Renal pelvis (tissue), 4 donors: ENCODE data around the gene TPK1. TPM values are rescaled to one million over a fixed set of nuclear protein-coding genes. Genes with fewer than 3 reads are reported as not detected.
"Not testable (repeated sequence)": the region's sequence is repeated elsewhere in the genome, so short reads cannot be mapped to it uniquely, and the experiment has no call there.

ENCODE experiments used
- DNase-seq: peaks from one replicate; pipeline ENCODE4 v3.0.0-alpha.2; 2013
- polyA plus RNA-seq, 3 donors: library from polyadenylated mRNA; unstranded; fragments of 120-200 nt; gene quantifications; one replicate each; pipeline ENCODE4 v1.2.1, GENCODE V29; 2013; ENCODE audit not compliant: insufficient read length in 3 of 3

The TPK1 gene
- polyA plus RNA-seq, 3 donors, result 7.0 to 8.4 (median 7.6) TPM

- no peak for DNase-seq
Measured at GRCh38 chr7:144477348-144477747, 358.5 kb downstream of the TPK1 start.

- no peak for DNase-seq
Measured at GRCh38 chr7:144474800-144475615, 360.8 kb downstream of the TPK1 start.

GRCh38 chr7:144474363-144474762 is 361.5 kb downstream of the TPK1 start:
- no peak for DNase-seq

GRCh38 chr7:144473908-144474307 is 361.9 kb downstream of the TPK1 start:
- no peak for DNase-seq

- DNase-seq, result no peak
Measured at GRCh38 chr7:144470078-144470477, 365.8 kb downstream of the TPK1 start.

GRCh38 chr7:144468990-144469732 is 366.7 kb downstream of the TPK1 start:
- DNase-seq, result no peak

GRCh38 chr7:144459635-144460034 is 376.2 kb downstream of the TPK1 start:
- DNase-seq, result no peak

GRCh38 chr7:144455040-144455404 is 380.8 kb downstream of the TPK1 start:
- no peak for DNase-seq

- no peak for DNase-seq
Measured at GRCh38 chr7:144454256-144455039, 381.4 kb downstream of the TPK1 start.

- DNase-seq, result no peak
Measured at GRCh38 chr7:144452064-144452463, 383.8 kb downstream of the TPK1 start.

- no peak for DNase-seq
Measured at GRCh38 chr7:144445590-144445989, 390.3 kb downstream of the TPK1 start.

GRCh38 chr7:144439717-144440205 is 396.1 kb downstream of the TPK1 start:
- DNase-seq, result no peak

- DNase-seq, result no peak
Measured at GRCh38 chr7:144438759-144439158, 397.1 kb downstream of the TPK1 start.

GRCh38 chr7:144437370-144438191 is 398.3 kb downstream of the TPK1 start:
- DNase-seq, result peak; percentile 71

- DNase-seq, result no peak
Measured at GRCh38 chr7:144436500-144436899, 399.4 kb downstream of the TPK1 start.

GRCh38 chr7:144428431-144428830 is 407.4 kb downstream of the TPK1 start:
- no peak for DNase-seq

GRCh38 chr7:144427539-144427938 is 408.3 kb downstream of the TPK1 start:
- not testable (repeated sequence) for DNase-seq

- DNase-seq, result not testable (repeated sequence)
Measured at GRCh38 chr7:144418931-144419330, 416.9 kb downstream of the TPK1 start.

- no peak for DNase-seq
Measured at GRCh38 chr7:144416341-144416740, 419.5 kb downstream of the TPK1 start.

- DNase-seq, result no peak
Measured at GRCh38 chr7:144415858-144416257, 420.0 kb downstream of the TPK1 start.

- no peak for DNase-seq
Measured at GRCh38 chr7:144414815-144415214, 421.0 kb downstream of the TPK1 start.
